Right cardiac atrium (tissue), 5 donors: ENCODE measurements around the gene FAM181A. TPM values are rescaled to one million over a fixed set of nuclear protein-coding genes. Genes with fewer than 3 reads are reported as not detected.

Experiments used
- ATAC-seq, 2 donors: fragments of 200-7000 bp; cut with Tn5 transposase; one replicate each; pipeline versions ENCODE4 v1.8.0 to v1.9.1; 2020; ENCODE audit warnings: moderate library complexity in 2 of 2, mild to moderate bottlenecking in 1 of 2
- DNase-seq, 3 donors: peaks; one replicate each; pipeline ENCODE4 v3.0.0-alpha.2; 2020
- H3K27ac ChIP-seq: one replicate; pipeline ENCODE4 v1.5.1; 2013; ENCODE audit warnings: mild to moderate bottlenecking, low read length, control low read depth, moderate library complexity
- H3K27me3 ChIP-seq: one replicate; pipeline ENCODE4 v1.6.1; 2013; ENCODE audit not compliant: control insufficient read depth, insufficient read depth
- H3K4me1 ChIP-seq: one replicate; pipeline ENCODE4 v1.6.1; 2013; ENCODE audit warnings: low read length; ENCODE audit not compliant: control insufficient read depth, insufficient read depth
- H3K4me3 ChIP-seq: one replicate; pipeline ENCODE4 v1.5.1; 2013; ENCODE audit warnings: low read length, control low read depth
- H3K9me3 ChIP-seq: one replicate; pipeline ENCODE4 v1.6.1; 2013; ENCODE audit warnings: low read length; ENCODE audit not compliant: control insufficient read depth
- WGBS: extraction: QIAGEN DNeasy Blood & Tissue Kit; methylation state at CpG from one replicate; pipeline ENCODE4 v1.1.7; 2013; 5-methylcytosine and 5-hydroxymethylcytosine counted together
- intact Hi-C, 4 donors: fragments of 100-400 bp; cut with DNase I; formaldehyde crosslinking; loops; one replicate each; pipeline versions ENCODE4 v1.11.0 to v1.14.0; 2022 to 2023
- polyA plus RNA-seq: library from polyadenylated mRNA; stranded (reverse); fragments of 200-250 nt; gene quantifications from one replicate; pipeline ENCODE4 v1.2.3, GENCODE V29; 2013
- total RNA-seq, 4 donors: library from RNA; stranded (reverse); fragmentation: NEBNext Ultra II Directional; extraction: Animal tissue kit (Norgen Biotek cat#: 25700); gene quantifications; one replicate each; pipeline ENCODE4 v1.2.1, GENCODE V29; 2021
- donor health status: healthy with polysubstance abuse.
- donor health status: DM: no; HTN: yes; CAD: no.
- donor health status: DM: no; HTN: no; CAD: no.
- donor health status: DM: no; HTN: yes; CAD: no; lungs with severe emphysema.
- donor health status: DM: yes; HTN: yes; CAD: no.

FAM181A gene
- total and polyA plus RNA-seq, 5 donors: not detected

DNA sequence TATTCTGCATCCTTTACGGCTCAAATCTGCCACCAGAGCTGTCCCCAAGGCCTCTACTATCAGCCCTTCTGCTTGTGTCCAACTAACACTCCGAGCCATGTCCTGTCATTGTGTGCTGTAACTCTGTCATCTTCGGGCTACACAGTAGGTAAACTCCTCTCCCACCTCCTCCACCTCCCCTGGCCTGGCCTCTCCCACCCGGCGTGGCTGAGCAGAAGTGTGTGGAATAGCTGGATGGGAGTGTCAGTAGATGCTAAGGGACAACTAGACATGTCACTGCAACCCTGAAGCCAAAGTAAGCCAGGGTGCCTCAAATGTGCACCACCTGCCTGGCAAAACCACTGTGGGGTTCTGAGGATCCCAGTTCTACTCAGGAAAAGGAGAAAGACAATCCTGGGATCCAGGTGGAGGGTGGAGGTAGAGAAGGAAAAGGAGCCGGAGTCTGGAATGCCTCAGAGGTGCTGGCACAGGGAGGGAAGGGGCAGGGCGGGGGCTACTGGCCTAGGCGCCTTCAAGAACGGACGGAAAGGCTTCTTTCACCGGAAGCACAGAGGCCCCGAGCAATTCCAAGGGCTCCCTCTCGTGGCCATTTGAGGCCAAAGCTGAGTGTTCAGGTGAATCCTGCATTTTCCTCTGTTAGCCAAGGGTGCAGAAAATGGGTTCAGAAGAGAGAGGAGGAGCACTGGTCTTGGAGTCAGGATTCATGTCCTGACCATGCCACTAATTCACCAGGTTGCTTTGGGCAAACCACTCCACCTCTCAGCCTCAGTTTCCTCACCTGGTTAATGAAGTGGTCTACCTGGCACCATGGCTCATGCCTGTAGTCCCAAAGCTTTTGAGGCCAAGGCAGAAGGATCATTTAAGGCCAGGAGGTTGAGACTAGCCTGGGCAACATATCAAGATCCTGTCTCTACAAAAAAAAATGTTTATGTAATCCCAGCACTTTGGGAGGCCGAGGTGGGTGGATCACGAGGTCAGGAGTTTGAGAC, 20.5 kb upstream of the FAM181A start:
- Histone ChIP-seq H3K4me1 (no peaks in the 10 kb centered on the region), H3K9me3 (no peaks in the 10 kb centered on the region), H3K4me3 (no peak overlapping the region), H3K27ac (no peak overlapping the region), H3K27me3 (no peaks in the 10 kb centered on the region)
- 49% methylated on average over 15 of the region's 15 CpGs for WGBS
- DNase-seq: peak in 2 of 3 donors; percentile 52 to 79
- intact Hi-C loops: no loop called here
- ATAC-seq: peak in 1 of 2 donors; percentile 27

DNA sequence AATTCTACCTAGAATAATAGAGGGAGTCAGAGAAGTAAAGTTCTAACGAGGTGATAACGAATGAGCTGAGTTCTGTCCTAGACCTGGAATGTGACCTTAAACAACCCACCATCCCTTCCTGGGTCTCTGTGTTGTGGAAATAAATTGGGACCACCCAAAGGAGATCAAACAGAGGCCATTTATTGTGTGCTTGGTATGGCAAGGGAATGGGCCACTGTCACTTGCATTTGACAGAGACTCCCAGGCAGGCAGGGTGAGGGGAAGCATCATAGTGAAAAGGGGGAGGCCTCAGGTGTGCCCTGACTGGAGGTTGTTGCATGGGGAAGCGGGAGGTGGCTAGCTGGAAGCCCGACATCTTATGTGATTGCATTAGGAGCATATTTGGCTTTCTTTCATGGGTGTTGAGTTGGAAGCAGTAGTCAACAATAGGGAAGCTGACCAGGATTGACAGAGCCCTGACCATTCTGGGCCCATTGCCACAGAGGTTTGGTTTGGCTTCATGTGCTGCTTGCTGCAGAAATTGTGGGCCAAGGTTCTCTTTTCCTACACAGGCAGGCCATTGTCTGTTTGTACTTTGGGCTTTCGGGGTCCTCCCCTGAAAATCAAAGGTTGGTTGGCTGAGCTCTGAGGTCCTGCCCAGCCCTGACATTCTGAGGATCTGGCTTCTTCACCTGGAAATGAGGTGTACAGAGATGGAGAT, 17.6 kb upstream of the FAM181A start:
- ATAC-seq (no peak), DNase-seq (no peak)
- H3K4me1 ChIP-seq: no peaks in the 10 kb centered on the region
- H3K9me3 ChIP-seq: no peaks in the 10 kb centered on the region
- H3K4me3 ChIP-seq: no peak overlapping the region
- intact Hi-C loops: no loop called here
- 75% methylated on average over 5 of the region's 5 CpGs for WGBS
- H3K27me3 ChIP-seq: no peaks in the 10 kb centered on the region
- H3K27ac ChIP-seq: no peak overlapping the region

DNA sequence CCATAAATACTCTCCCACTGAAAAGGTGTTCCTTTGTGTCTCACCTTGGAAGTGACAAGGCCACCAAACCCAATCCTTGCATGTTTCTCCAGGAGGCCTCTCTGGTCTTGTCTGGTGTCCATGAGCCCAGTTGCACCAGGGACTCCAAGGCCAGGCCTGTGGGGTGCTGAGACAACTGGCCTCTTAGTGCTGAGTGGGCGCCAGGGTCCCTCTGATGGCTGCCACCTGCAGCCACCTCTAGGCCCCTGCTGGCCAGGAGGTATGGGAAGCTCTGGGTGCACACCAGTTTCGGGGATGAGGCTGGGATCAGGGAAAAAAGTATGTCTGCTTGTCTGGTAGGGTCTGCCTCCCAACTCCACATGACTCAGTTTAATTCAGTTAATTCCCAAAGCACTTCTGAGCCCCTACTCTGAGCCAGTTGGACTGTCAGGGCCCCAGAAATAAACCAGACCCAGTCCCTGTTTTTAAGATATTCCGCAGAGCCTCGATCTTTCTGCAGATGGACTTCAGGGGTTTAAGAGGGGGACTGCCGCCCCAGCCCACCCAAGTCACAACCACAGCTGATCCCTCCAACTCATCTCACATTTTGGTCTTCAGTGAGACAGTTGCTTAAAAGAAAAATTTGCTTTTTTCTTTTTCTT, 15.0 kb upstream of the FAM181A start:
- DNase-seq (no peak), ATAC-seq (no peak)
- Histone ChIP-seq H3K27ac (no peak overlapping the region), H3K4me1 (no peaks in the 10 kb centered on the region), H3K9me3 (no peaks in the 10 kb centered on the region), H3K27me3 (no peaks in the 10 kb centered on the region), H3K4me3 (no peak overlapping the region)
- 71% methylated on average over 5 of the region's 5 CpGs for whole genome bisulfite sequencing
- intact Hi-C loops: no loop called here

DNA sequence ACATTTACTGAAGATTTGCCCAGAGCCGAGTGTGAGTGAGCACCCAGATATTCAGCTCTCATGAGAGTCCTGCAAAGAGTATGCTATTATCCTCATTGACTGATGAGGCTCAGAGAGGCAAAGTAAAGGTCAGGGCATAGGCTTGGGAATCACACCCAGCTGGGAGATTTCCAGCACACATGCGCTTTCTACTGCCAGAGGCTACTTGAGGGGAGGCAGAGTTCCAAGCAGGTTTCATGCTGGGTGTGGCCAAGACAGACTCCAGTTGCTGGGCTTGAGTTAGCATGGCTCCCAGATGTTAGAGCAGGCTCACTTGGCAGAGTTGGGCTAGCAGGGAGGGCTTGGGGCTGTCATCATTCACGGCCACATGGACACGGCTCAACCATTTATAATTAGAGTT, 14.4 kb upstream of the FAM181A start:
- intact Hi-C loops: no loop called here
- no peaks in the 10 kb centered on the region for H3K9me3 ChIP-seq
- H3K4me1 ChIP-seq: no peaks in the 10 kb centered on the region
- H3K27me3 ChIP-seq: no peaks in the 10 kb centered on the region
- H3K27ac ChIP-seq: no peak overlapping the region
- H3K4me3 ChIP-seq: no peak overlapping the region
- ATAC-seq (peak in 1 of 2 donors; percentile 14), DNase-seq (no peak)
- whole genome bisulfite sequencing: 68% methylated on average over 4 of the region's 4 CpGs

DNA sequence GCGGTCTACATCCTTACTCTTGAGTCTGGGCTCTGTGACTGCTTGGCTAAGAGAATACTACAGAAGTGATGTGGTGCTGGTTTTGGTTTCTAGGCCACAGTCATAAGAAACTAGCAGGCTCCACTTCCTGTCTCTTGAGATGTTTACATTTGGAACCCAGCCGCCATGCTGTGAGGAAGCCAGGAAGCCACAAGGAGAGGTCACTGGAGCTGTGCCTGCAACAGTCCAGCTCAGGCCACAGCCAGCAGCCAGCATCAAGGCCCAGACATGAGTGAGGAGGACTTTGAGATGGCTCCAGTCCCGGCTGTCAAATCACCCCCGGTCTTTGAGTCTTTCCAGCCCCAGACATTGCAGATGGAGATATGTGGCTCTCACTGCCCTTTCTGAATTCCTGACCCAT, 12.9 kb upstream of the FAM181A start:
- Histone ChIP-seq H3K4me3 (no peak overlapping the region), H3K4me1 (no peaks in the 10 kb centered on the region), H3K27me3 (no peaks in the 10 kb centered on the region), H3K9me3 (no peaks in the 10 kb centered on the region), H3K27ac (no peak overlapping the region)
- intact Hi-C loops: no loop called here
- no peak for ATAC-seq
- no peak for DNase-seq
- 74% methylated on average over 4 of the region's 4 CpGs for WGBS

DNA sequence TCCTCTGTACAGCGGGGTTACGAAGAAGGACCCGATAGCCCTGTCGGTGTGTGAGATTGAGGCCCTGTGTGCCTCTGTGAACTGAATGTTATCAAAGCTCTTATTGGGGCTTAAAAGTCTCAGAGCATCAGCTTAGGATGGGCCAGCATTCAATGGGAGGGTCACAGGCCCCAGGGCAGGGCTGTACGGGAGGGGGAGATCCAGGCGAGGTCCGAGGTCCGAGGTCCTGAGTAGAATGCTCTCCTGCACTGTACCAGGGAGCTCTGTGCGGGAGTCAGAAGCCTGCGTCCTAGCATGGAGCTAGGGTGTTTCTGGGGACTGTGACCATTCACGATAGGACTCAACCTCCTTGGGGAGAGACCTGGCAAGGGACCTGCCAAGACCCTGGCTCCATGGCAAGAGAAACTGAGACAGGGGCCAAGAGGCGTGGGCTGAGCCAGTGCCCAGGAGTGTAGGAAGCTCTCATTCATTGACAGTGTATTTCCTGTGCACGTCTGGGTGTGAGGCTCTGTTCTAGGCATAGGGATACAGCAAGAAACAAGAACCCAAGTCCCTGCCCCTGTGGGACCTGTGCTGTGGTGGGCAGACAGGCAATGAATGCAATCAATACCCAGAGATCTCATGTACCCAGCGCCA, 12.0 kb upstream of the FAM181A start:
- ATAC-seq (no peak), DNase-seq (no peak)
- H3K4me1 ChIP-seq: no peaks in the 10 kb centered on the region
- WGBS: 78% methylated on average over 14 of the region's 14 CpGs
- intact Hi-C loops: no loop called here
- H3K27ac ChIP-seq: no peak overlapping the region
- H3K9me3 ChIP-seq: no peaks in the 10 kb centered on the region
- no peak overlapping the region for H3K4me3 ChIP-seq
- no peaks in the 10 kb centered on the region for H3K27me3 ChIP-seq

DNA sequence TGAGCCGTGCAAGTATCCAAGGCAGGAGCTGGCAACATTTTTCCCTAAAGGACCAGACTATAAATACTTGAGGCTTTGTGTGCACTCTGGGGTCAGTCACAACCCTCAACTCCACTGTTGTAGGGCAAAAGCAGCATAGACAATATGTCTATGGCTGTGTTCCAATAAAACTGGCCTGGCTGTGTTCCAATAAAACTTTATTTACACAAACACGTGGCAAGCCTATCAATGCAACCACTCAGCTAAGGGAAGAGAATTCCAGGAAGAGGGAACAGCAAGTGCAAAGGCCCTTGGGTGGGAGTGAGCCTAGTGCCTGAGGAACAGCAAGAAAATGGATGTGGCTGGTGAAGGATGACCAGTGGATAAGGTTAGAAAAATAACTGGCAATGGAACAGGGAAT, 11.3 kb upstream of the FAM181A start:
- no peak overlapping the region for H3K4me3 ChIP-seq
- no peak for ATAC-seq
- H3K27ac ChIP-seq: no peak overlapping the region
- intact Hi-C loops: no loop called here
- WGBS: 40% methylated on average over 2 of the region's 2 CpGs
- no peaks in the 10 kb centered on the region for H3K9me3 ChIP-seq
- no peak for DNase-seq
- H3K4me1 ChIP-seq: no peaks in the 10 kb centered on the region
- H3K27me3 ChIP-seq: no peaks in the 10 kb centered on the region

DNA sequence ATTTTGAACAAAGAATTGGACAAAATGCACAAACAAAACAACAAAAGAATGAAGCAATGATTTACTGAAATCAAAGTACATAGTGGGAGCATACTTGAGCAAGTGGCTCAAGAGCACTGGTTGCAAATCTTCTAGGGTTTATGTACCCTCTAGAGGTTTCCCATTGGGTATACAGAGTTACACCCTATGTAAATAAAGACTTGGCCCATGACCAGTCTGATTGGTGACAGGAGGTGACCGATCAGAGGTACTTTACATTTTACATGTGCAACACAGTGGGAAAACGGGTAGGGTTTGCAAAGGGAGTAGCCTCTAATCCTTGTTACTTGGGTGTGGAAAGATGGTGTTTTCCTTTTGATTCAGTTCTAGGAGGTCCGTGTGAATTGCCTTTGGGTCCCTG, 10.6 kb upstream of the FAM181A start:
- ATAC-seq: no peak
- Histone ChIP-seq H3K9me3 (no peaks in the 10 kb centered on the region), H3K4me3 (no peak overlapping the region), H3K4me1 (no peaks in the 10 kb centered on the region), H3K27me3 (no peaks in the 10 kb centered on the region), H3K27ac (no peak overlapping the region)
- 68% methylated on average over 3 of the region's 3 CpGs for WGBS
- intact Hi-C loops: no loop called here
- DNase-seq: no peak

DNA sequence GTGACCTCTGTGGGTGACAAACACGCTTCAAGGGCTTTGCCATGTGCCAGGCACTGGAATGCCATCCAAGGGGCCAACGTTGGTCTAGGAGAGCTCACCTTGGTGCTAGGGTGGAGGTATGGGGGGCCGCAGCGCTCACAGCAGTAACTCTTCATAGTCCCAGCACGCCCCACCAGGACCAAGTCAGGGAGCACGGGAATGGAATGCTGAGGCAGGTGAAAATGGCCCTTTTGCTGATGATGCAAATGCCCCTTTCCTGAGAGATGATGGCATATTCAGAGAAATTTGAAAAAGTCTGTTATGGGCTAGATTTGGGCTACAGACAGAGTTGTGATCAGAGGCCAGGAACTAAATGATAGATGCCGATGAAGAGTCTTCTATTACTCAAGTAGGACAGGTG, 10.0 kb upstream of the FAM181A start:
- Histone ChIP-seq H3K4me1 (no peaks in the 10 kb centered on the region), H3K27ac (no peak overlapping the region), H3K4me3 (no peak overlapping the region), H3K9me3 (no peaks in the 10 kb centered on the region), H3K27me3 (no peaks in the 10 kb centered on the region)
- intact Hi-C loops: no loop called here
- ATAC-seq: no peak
- no peak for DNase-seq
- WGBS: 78% methylated on average over 7 of the region's 7 CpGs

DNA sequence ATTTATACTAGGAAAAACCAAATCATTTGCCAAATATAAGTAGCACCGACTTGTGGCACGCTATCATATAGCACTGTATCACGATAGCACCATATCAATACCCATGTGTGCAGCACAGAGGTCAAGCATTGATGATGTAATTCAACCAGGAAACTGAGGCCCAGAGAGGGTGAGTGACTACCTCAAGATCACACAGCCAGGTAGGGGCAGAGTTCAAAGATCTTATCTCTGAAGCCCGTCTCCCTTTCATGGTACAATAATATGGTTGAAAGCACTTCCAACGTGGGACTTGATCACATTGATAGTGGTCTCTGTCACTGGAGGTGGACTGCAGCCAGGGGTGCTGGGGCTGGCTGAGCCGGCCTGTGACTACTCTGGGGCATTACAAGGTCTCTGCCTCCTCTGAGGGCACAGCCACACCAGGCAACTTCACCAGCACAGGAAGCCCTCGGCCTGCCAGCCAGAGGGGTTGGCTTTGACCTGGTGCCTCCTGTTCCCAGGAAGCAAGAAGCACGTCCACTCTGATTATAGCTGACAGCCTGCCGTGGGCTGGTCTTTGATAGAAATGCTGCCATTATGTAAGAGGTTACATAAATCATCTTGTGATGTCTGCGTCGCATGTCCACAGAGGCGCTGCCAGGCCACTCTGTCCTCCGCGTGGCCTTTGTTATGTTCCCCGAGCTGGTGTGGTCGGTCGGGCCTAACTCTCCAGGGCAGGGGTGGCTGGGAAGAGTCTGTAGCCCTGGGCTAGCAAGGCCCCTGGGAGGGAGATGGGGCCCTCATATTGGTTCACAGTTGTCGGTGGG, 5.9 kb upstream of the FAM181A start:
- ATAC-seq: no peak
- Histone ChIP-seq H3K4me3 (no peak overlapping the region), H3K27ac (no peak overlapping the region), H3K9me3 (no peaks in the 10 kb centered on the region), H3K27me3 (no peaks in the 10 kb centered on the region), H3K4me1 (no peaks in the 10 kb centered on the region)
- no peak for DNase-seq
- 82% methylated on average over 18 of the region's 18 CpGs for WGBS
- intact Hi-C loops: no loop called here
